ENCODE data around the gene SUGP2. TPM values are rescaled to one million over a fixed set of nuclear protein-coding genes. Genes with fewer than 3 reads are reported as not detected.

Gene SUGP2
- total and polyA plus RNA-seq, 9 of the 15 experiments (the other 6 are each of a cell fraction or from before 2014, with no cell fraction given) = 13.1 to 101 (median 63.1) TPM

GRCh38 chr19:19062454-19063182 is 29.3 kb upstream of the SUGP2 start (continued):
- TF ChIP-seq MCM2 (IDR thresholded peaks at IDR 0.05; ENCODE audit: low read depth) (no peak), FOXK1 (CRISPR knock-in tag; IDR thresholded peaks at IDR 0.05; ENCODE audit: borderline replicate concordance) (no peak), JUNB (CRISPR knock-in tag; conservative IDR thresholded peaks at IDR 0.05) (no peak), CHCHD3 (CRISPR knock-in tag; IDR thresholded peaks at IDR 0.05) (no peak), HOMEZ (CRISPR knock-in tag; IDR thresholded peaks at IDR 0.05) (no peak), ZKSCAN8 (CRISPR knock-in tag; IDR thresholded peaks at IDR 0.05) (no peak), SREBF1 (IDR thresholded peaks at IDR 0.05; ENCODE audit: borderline replicate concordance, low read depth, low read length) (no peak), ZNF830 (CRISPR knock-in tag; IDR thresholded peaks at IDR 0.05) (no peak), LCOR (CRISPR knock-in tag; IDR thresholded peaks at IDR 0.05) (no peak; the same call in 1 of the 2 replicates), POLR2A (conservative IDR thresholded peaks at IDR 0.05) (no peak), ATF6 (CRISPR knock-in tag; IDR thresholded peaks at IDR 0.05) (peak; percentile 22; the same call in 1 of the 2 replicates), HDAC1 (IDR thresholded peaks at IDR 0.05) (0 out of 4 replicates have a peak, but pooled peaks of 1 of the 2 experiments have one; percentile 35), TFAP4 (CRISPR knock-in tag; IDR thresholded peaks at IDR 0.05; ENCODE audit: borderline replicate concordance) (peak; percentile 64), TAF1 (IDR thresholded peaks at IDR 0.05; ENCODE audit: control insufficient read depth, extremely low read depth, insufficient read depth, low read length, severe bottlenecking) (no peak), ATF3 (IDR thresholded peaks at IDR 0.05) (peak; percentile 95), ATF3 (CRISPR knock-in tag; conservative IDR thresholded peaks at IDR 0.05) (no peak), ZNF212 (CRISPR knock-in tag; IDR thresholded peaks at IDR 0.05) (no peak), HDAC3 (IDR thresholded peaks at IDR 0.05; ENCODE audit: borderline replicate concordance, partially characterized antibody) (no peak)
- TF ChIP-seq, protein P1, sequence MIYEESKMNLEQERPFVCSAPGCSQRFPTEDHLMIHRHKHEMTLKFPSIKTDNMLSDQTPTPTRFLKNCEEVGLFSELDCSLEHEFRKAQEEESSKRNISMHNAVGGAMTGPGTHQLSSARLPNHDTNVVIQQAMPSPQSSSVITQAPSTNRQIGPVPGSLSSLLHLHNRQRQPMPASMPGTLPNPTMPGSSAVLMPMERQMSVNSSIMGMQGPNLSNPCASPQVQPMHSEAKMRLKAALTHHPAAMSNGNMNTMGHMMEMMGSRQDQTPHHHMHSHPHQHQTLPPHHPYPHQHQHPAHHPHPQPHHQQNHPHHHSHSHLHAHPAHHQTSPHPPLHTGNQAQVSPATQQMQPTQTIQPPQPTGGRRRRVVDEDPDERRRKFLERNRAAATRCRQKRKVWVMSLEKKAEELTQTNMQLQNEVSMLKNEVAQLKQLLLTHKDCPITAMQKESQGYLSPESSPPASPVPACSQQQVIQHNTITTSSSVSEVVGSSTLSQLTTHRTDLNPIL (CRISPR knock-in tag; IDR thresholded peaks at IDR 0.05) = no peak
- TF ChIP-seq, protein P2, sequence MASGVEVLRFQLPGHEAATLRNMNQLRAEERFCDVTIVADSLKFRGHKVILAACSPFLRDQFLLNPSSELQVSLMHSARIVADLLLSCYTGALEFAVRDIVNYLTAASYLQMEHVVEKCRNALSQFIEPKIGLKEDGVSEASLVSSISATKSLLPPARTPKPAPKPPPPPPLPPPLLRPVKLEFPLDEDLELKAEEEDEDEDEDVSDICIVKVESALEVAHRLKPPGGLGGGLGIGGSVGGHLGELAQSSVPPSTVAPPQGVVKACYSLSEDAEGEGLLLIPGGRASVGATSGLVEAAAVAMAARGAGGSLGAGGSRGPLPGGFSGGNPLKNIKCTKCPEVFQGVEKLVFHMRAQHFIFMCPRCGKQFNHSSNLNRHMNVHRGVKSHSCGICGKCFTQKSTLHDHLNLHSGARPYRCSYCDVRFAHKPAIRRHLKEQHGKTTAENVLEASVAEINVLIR (CRISPR knock-in tag; IDR thresholded peaks at IDR 0.05) = no peak

Measured in K562 (cell line).